NCI-H526 (cell line): ENCODE results near the gene ZNF497.
"Not testable (repeated sequence)": the region's sequence is repeated elsewhere in the genome, so short reads cannot be mapped to it uniquely, and the experiment has no call there.

Experiments
- DNase-seq, 2 experiments: peaks; one replicate each; lab custom pipeline; 2025; lab: John Stamatoyannopoulos, UW

Gene ZNF497

DNA sequence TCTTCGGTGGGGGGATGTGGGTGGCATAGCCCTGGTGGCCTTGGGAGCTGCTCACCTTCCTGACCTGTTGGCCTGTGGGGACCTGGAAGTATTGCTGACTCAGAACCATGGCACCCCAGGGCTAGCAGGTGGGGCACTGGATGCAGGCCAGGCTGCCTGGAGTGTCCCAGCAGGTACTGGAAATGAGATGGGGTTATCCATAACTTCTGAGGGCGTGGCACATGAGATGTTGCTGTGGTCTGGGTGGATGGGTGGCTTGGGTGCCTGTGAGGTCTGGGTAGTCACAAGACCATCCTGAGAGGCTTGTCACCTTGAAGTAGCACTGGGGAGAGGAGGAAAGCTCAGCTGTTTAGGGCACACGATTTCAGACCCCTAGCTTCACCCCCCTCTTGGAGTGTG, 32.3 kb upstream of the ZNF497 start:
- DNase-seq: no peak

DNA sequence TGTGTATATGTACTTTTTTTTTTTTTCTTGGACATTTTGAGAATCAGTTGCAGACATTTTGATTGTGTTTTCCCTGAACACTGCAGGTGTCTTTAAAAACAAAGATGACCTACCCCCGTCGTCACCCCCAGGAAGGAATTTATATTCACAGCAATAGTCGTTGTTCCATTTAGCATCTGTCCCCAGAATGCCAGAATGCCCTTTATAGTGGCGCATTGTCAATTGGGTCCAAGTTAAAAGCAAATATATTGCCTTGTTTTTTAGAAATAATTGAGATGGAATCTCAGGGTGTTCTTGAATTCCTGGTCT, 31.1 kb upstream of the ZNF497 start:
- DNase-seq: no peak

DNA sequence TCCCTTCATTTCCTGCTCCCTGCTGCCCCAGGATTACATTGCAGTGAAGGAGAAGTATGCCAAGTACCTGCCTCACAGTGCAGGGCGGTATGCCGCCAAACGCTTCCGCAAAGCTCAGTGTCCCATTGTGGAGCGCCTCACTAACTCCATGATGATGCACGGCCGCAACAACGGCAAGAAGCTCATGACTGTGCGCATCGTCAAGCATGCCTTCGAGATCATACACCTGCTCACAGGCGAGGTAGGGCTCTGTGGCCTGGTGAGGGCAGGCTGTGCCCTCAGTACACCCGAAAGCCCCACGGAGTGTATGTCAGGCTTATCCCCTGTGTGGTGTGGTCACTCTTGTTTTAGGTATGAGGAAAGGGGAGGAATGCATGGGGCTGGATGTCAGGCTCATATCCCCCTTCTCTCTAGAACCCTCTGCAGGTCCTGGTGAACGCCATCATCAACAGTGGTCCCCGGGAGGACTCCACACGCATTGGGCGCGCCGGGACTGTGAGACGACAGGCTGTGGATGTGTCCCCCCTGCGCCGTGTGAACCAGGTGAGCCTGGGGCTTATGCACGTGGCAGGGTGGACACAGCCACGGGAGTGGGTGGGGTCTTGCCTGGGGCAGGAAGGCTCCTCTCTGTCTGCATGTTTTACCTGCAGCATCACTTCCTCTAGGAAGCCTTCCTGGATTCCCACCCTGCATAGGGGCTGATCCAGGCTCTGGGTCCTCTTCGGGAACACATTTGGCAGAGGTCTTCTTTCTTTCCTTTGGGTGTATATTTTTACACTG, 30.6 kb upstream of the ZNF497 start:
- no peak for DNase-seq

DNA sequence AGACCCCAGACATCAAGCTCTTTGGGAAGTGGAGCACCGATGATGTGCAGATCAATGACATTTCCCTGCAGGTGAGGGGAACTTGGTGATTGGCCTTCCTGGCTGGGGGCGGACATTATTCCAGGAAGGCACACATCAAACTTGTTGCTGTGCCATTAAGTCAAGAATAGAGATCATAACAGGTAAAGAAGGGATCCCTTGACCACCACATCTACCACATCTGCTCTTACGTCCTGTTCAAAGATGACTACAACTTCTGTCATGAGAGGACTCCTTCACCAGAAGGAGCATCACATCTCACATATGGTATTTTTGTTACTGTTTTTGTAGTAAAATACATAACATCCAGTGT, 25.6 kb upstream of the ZNF497 start:
- no peak for DNase-seq

DNA sequence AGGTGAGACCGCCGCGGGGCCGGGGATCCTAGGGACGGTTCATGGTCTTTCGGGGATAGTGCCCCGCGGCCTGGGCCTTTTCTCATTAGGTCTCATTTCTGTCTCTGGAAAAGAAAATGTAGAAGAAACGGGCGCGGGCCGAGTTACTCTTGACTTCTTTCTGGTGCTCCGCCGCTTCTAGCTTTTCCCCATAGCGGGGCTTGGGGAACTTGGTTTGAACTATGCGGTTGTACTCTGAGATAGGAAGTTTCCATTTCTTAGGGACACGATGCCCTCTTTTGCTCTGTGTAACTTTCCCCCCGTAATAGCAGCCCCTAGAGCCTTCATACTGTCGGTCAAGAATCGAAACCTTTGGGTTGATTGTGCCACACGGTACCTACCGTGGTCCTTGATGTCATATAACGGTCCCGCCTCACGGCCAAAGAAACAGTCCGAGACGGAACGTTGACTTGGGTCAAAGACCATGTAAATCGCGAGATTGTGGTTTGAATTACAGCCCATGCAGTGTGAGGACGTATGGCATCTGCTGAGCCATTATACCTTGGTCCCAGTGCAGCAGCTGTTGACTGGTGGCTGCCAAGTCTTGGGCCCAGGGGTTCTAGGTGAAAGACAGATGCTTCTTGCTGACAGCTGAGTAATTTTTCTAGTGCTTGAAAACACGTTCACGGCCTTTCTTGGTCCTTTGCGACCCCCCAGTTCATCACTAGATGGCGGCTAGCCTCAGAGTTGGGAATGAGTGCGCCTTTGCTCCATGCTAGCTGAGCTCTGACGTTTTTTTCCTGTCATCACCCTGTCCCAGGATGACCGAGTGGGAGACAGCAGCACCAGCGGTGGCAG, 25.0 kb upstream of the ZNF497 start:
- no peak for DNase-seq

DNA sequence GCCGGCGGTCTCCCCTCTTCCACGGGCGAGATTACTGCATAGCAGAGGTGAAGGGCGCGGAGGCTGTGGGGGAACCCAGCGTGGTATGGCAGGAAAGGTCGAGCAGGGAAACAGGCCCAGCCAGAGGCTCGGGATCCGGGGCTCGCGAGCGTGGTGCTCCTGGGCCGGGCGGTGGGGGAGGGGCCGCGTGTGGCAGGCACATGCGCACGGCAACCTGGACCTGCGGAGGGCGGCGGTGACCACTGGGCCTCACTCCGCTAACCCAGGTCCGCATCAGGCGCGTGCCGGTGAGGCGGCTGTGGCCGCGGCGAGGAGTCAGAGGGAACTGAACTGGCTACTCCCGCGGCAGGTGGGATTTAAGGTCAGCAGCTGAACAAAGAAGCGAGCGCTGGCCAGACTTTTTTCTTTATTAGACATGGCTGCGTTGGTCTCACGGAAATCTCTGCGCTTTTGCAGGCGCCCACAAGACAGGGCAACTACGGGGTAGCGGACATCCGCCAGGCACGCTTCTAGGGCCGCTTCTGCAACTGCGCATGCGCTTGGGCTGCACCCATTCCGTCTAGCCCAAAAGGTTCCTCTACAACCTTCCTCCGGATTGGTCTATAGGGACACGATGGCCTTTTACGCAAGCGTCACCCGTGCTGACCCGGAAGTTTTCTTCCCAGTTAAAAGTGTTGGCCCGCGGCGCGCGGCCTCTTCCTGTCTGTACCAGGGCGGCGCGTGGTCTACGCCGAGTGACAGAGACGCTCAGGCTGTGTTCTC, 24.2 kb upstream of the ZNF497 start, which contains the start of gene RPS5:
TSS of gene RPS5 (plus strand) at position 694 of the 762 bp plus-strand sequence. CDS start 869 bp downstream, outside the sequence.
- DNase-seq: peak; percentile 98

DNA sequence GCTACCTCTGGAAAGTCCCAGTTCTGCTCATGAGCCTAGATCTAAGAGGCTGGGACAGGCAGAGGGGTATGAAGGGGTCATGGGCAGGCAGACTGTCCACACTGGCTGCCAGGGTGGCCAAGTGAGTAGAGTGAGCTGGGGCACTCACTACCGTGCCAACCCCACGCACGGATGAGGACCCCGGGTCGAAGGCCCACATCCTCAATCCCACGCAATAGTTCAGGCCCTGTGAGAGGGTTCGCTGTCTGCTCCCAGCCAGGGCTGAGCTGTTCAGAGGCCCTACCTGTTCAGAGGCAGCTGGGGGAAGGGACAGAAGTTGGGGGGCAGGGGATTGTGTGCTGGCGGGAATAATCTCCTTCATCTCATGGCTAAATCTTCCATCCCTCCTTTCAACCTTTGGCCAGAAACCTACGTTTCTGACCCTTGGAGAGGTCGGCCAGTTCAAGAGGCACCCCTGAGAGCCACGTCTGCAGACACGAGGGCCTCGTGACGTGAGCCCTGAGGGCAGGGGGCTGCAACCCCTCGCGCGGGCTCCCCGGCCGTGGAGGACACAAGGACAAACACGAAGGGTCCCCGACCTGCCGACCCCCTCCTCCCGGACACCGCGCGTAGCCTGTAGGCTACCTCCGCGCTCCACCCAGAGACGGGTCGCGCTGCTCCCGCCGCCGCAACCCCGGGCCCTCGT, 23.5 kb upstream of the ZNF497 start:
- DNase-seq: peak in 1 of 2 experiments; percentile 29

DNA sequence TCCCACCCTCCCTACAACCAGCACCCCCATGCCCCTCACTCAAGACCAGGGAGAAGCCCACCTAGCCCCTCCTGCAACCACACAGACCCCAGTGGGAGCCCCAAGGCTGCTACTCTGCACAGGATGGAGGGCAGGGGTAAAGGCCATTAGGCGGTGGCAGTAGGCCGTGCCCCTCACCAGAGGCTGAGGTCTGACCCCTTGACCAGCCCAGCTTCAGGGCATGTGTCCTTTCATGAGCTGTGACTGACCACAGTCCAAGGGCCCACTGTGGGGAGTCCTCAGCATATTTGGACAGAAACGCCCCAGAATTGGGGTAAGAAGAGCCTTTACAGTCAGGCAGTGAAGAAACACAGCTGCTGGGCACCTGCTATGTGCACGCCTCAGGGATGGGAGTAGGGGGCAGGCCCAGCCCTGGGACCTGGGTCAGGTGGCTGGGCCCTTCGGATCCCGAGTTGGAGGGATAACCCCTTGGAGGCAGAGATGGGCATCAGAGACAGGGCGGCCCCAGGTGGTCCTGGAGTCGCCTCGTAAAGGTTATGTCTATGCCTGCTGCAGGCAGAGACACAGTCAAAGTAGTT, 22.9 kb upstream of the ZNF497 start:
- no peak for DNase-seq

DNA sequence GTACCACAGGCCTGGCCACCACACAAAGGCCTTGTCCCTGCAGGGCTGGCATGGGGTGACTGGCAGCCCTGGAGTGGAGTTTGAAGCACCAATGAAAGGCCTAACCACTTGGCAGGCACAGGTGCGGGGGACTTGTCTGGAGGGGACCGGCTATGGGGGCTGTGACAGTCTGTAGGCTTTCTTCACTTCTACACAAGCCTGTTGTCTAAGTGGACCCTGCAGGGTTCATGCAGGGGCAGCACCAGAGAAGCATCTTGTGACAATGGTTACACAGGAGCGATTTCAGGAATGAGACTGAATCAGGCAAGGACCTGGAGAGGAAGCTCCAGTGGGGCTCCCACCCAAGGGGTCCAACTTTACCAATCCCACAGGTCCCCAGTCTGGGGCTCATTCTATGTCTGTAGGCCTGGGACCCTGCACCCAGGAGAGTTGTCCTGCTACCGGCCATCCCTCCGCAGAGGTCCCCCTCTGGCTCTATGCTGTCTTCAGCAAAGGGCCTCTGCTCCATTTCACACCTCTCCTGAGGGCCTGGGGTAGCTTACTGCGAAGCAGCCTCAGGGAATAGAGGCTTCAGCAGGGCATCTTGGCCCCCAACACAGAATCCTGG, 20.5 kb upstream of the ZNF497 start:
- no peak for DNase-seq

DNA sequence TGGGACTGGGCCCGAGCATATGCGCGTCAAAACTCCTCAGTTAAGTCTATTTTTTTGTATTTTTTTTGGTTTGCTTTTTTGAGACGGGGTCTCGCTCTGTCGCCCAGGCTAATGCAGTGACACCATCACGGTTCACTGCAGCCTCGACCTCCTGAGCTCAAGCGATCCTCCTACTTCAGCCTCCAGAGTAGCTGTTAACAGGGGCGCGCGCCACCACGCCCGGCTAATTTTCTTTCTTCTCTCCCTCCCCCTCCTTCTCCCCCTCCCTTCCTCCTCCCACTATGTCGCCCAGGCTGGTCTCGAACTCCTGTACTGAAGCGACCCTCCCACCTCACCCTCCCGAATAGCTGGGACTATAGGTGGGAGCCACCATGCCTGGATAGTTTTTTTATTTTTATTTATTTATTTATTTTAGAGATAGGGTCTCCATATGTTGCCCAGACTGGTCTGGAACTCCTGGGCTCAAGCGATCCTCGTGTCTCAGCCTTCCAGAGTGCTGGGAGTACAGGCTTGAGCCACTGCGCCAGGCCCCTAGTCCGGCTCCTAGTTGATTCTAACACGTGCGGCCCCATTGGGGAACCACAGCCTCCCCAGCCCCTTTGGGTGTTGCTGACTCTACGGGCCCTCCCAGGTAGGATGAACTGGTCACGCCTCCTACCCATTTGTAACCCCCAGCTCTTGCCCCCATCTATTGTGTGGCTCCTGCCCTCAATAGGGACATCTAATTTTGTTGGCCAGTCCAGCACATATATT, 19.1 kb upstream of the ZNF497 start:
- DNase-seq: no peak

DNA sequence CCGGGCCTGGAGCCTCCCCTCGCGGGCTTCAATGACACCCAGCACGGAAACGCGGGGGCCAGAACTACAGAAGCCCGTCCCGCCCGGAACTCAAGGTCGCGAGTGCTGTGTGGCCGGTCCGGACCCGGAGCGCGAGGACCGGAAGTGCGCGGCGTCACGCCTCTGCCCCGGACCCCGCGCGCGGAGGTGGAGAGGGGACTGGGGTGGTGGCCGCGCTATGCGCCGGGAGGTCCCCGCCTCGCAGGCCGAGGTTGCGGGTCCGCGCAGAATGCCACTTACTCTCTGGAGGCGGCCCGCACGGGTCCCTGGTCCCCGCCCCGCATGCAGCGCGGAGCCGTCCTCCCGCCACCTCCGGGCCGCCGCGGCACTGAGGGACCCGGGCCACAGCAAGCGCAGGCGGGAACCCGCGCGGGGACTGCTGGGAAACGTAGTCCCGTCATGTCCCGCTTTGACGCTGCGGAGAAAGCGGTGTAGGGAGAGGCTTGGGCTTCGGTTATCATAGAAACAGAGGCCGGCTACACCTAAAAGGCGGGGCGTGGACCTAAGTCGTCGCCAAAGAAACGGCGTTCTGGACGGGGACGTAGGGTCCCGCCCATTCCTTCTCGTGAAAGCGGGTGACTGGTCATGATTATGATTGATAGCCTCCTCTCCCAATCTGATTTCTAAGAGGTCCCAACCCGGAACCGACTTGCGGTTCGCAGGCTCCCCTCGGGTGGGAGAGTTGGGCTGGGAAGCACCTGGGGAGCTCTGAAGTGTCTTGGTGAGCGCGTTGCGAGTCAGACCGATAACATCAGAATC, 18.3 kb upstream of the ZNF497 start, which contains the start of gene ZNF837:
TSS of gene ZNF837 (minus strand) at position 369 of the 798 bp plus-strand sequence. CDS start 11,698 bp downstream, outside the sequence.
- DNase-seq: peak; percentile 100

DNA sequence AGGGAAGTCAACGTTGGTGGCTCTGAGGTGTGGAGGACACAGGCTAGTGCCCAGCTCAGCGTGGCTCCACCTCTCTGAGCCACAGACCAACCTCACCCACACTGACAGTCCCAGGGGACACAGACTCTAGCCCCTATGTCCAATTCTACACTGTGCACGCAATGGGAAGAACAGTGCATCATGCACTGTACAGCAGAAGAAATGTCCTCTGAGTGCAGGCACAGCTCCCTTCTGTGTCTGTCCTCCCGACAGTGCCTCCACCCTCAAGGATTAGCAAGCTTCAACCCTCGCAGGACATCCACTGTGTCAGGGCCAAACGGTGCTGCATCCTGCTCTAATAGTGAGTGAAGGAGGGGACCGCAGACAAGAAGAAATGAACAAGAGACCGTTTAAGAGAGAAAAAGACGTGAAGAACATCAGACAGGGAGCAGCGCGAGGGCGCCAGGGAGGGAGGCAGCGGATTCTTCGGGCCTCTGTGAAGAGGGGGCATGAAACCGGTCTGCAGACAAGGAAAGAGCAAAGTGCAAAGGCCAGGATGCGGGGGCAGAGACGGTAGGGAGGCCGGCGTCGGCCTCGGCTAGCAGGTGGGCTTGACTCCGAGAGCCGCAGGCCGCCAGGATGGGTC, 17.6 kb upstream of the ZNF497 start:
- no peak for DNase-seq

DNA sequence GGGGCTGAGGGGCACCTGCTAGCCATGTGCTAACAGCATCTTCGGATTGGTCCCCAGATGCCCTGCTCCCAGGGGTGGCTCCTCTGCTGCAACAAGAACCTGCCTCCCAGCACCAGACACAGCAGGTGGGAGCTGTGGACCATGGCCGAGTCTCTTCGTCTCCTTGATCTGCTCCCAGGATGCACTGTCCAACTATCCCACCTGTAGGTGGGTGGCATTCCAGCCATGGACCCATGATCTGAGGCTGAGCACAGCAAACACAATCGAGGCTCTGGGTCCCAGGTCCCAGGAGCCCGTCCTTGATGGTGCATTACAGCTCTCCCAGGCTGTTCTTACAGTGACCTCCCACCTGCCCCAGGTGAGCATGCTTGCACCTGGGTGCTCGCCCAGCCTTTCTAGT, 16.7 kb upstream of the ZNF497 start:
- DNase-seq: no peak

DNA sequence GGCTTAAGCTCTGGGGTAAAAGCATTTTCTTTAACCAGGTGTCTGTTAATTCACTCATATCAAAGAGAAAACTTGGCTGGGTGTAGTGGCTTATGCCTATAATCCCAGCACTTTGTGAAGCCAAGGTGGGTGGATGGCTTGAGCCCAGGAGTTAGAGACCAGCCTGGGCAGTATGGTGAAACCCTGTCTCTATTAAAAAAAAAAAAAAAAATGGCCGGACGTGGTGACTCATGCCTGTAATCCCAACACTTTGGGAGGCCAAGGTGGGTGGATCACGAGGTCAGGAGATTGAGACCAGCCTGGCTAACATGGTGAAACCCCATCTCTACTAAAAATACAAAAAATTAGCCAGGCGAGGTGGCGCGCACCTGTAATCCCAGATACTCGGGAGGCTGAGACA, 14.2 kb upstream of the ZNF497 start:
- not testable (repeated sequence) for DNase-seq

DNA sequence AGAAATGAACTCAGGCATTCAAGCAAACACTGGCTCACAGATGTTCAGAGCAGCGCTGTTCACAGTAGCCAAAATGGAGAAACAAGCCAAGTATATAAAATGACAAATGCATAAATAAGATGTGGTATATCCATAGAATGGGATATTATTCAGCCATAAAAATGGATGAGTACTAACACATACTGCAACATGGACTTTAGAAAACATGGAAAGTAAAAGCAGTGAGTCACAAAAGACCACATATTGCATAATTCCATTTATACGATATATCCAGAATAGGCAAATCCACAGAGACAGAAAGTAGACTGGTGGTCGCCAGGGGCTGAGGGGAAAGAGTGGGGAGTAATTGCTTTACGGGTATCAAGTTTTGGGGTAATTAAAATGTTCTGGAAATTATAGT, 11.6 kb upstream of the ZNF497 start:
- no peak for DNase-seq

DNA sequence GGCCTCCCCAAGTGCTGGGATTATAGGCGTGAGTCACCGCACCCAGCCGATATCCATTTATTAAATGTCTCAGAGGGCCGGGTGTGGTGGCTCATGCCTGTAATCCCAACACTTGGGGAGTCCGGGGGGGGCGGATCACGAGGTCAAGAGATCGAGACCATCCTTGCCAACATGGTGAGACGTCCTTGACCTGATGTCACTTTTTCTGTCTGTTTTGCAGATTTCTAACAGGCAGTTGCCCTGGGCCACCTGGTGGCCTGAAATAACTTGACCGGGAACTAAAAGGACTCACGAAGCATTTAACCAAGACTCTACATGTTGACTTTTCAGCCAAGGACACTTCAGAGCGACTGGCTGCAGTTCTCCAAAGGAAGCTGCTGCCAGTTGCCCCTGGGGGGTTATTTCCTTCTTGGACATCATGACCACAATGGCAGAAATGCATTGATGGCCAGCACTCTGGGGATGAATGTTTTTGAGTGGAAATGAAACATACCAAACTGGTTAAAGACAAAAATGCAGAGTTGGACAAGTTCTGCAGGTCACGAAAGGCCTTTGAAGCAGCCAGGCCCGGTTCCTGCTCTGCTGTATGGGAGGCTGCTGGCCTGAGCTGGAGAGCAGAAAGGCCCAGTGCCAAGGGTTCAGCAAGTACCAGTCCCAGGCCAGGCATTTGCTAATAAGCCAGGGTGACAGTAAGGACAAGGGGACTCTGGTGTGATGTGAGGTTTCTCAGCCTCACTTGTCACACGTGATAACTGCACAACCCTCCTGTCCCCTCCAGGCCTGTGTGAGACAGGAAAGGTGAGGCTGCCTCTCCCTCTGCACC, 10.0 kb upstream of the ZNF497 start:
- no peak for DNase-seq

DNA sequence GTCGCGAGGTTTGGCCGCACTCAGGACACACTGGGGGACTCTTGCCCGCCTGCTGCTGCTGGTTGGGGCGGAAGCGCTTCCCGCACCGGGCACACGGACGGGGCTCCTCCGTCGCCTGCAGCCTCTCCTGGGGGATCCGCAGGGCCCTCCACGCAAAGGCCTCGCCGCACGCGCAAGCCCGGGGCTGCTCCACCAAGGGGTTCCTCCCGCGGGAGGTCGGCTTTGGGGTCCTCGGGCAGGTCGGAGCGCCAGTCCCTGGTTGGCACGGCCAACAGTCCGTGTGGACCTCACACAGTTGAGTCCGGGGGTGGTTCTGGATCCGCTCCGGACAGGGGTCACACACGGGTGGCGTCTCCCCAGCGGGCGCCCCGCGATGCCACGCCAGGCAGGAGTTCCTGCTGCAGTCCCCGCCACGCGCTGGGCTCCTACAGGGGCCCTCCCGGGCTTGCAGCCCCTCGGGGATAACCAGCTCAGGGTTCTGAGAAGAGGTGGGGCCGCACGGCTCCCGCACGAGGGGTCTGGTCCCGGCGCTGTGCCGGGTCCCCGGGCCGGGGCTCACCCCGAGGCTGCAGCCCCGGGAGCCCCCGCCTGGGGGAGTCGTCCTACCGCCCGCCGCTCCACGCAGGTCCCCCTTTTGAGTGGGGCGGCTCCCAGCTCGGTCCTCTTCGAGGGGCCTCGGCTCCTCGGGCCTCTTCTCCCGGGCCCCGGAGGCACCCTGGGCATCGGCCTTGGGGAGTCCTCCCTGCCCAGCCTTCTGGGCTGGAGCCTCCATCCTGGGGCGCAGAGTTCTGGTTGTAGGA, 6.2 kb upstream of the ZNF497 start:
- DNase-seq: no peak
